K562 (cell line): ENCODE results near the gene LNX2. TPM values are rescaled to one million over a fixed set of nuclear protein-coding genes. Genes with fewer than 3 reads are reported as not detected.
A peak's percentile ranks its signal among the peaks of the same experiment; 100 is the strongest.

Experiments used
- ATAC-seq: fragments of 200-7000 bp; cut with Tn5 transposase; 3 replicates; pipeline ENCODE4 v1.9.1; 2020; ENCODE audit warnings: moderate library complexity
- BruUV-seq: library from RNA; stranded (reverse); fragments of 400-500 nt; replicated peaks from 2 replicates; lab custom pipeline; 2021; lab: Mats Ljungman, UMichigan
- CTCF ChIA-PET: fragments of 300-600 bp; formaldehyde crosslinking; extraction: SDS; loops from one replicate; lab custom pipeline; 2021; ENCODE audit warnings: low intra/inter-chr PET ratio; lab: Yijun Ruan, JAX
- POLR2A ChIA-PET: fragments of 300-600, 350-650 bp; sonication (Branson Sonifier 250); formaldehyde crosslinking; extraction: SDS; loops from one replicate; lab custom pipeline; 2021; ENCODE audit warnings: antibody characterized with exemption, inconsistent platforms; lab: Yijun Ruan, JAX
- DNase-seq, 4 experiments: peaks; one replicate each; pipeline versions ENCODE4 v3.0.0 to v3.0.0-alpha.2; 2011 to 2018; ENCODE audit warnings: low spot score in 3 of 4, mixed read lengths in 3 of 4; ENCODE audit errors: extremely low read depth in 1 of 4
- FAIRE-seq: peaks from 2 replicates; lab custom pipeline; 2011; peaks lifted over from hg19 to GRCh38; lab: Jason Lieb, UNC
- H2AFZ ChIP-seq: 2 replicates; pipeline ENCODE4 v1.6.0; 2011; ENCODE audit warnings: low read depth, low read length, control low read depth, inconsistent platforms
- H3K27ac ChIP-seq: fragments of 200-600 bp; 3 replicates; pipeline ENCODE4 v1.8.0; 2011; ENCODE audit warnings: low read depth, mild to moderate bottlenecking, control low read depth, inconsistent platforms, low read length, moderate library complexity, mixed read lengths; ENCODE audit errors: extremely low read depth
- H3K27me3 ChIP-seq, 2 experiments: fragments of 300-600 bp in 1 of 2; 2 replicates in 1 of 2; 3 replicates in 1 of 2; pipeline versions ENCODE4 v1.6.0 to v1.8.0; 2011; ENCODE audit warnings: inconsistent platforms in 2 of 2, low read length in 2 of 2, mild to moderate bottlenecking in 1 of 2, mixed read lengths in 1 of 2, moderate library complexity in 1 of 2; ENCODE audit not compliant: control insufficient read depth in 2 of 2, insufficient read depth in 2 of 2
- H3K36me3 ChIP-seq: fragments of 300-600 bp; 3 replicates; pipeline ENCODE4 v1.8.0; 2011; ENCODE audit warnings: mild to moderate bottlenecking, low read length, inconsistent platforms; ENCODE audit not compliant: control insufficient read depth, insufficient read depth
- H3K4me1 ChIP-seq, 2 experiments: fragments of 200-600 bp in 1 of 2; replicated peaks in 1 of 2; 2 replicates in 1 of 2; 3 replicates in 1 of 2; pipeline versions ENCODE4 v1.5.1 to v1.8.0; 2011; ENCODE audit warnings: inconsistent platforms in 2 of 2, low read length in 2 of 2, mild to moderate bottlenecking in 1 of 2, mixed read lengths in 1 of 2, moderate library complexity in 1 of 2; ENCODE audit not compliant: control insufficient read depth in 2 of 2, insufficient read depth in 2 of 2
- H3K4me2 ChIP-seq: 2 replicates; pipeline ENCODE4 v1.6.1; 2011; ENCODE audit warnings: low read length, control low read depth, inconsistent platforms, mixed read lengths; ENCODE audit not compliant: insufficient read depth
- H3K4me3 ChIP-seq: fragments of 200-600 bp; sonication (generic), shearing (Covaris generic); 2 replicates; pipeline ENCODE4 v1.5.1; 2016; ENCODE audit warnings: control low read depth, inconsistent platforms
- H3K79me2 ChIP-seq: fragments of 200-600 bp; 3 replicates; pipeline ENCODE4 v1.8.0; 2011; ENCODE audit warnings: low read length, inconsistent platforms; ENCODE audit not compliant: control insufficient read depth, insufficient read depth
- H3K9ac ChIP-seq, 2 experiments: 2 replicates each; pipeline versions ENCODE4 v1.6.0 to v1.6.1; 2011; ENCODE audit warnings: low read depth in 2 of 2, low read length in 2 of 2, control low read depth in 1 of 2, inconsistent platforms in 1 of 2, mild to moderate bottlenecking in 1 of 2, mixed read lengths in 1 of 2; ENCODE audit not compliant: insufficient read depth in 1 of 2
- H3K9me1 ChIP-seq: one replicate; pipeline ENCODE4 v1.6.0; 2011; ENCODE audit warnings: inconsistent platforms, mild to moderate bottlenecking, low read length, moderate library complexity; ENCODE audit not compliant: control insufficient read depth, insufficient read depth
- H3K9me3 ChIP-seq: replicated peaks from 2 replicates; pipeline ENCODE4 v1.5.1; 2011; ENCODE audit warnings: low read depth, low read length, inconsistent platforms; ENCODE audit not compliant: control insufficient read depth, insufficient read depth
- H4K20me1 ChIP-seq: replicated peaks from 2 replicates; pipeline ENCODE4 v1.6.1; 2011; ENCODE audit warnings: low read length, inconsistent platforms, mixed read lengths; ENCODE audit not compliant: control insufficient read depth, insufficient read depth
- CAMTA2 ChIP-seq: fragments of 250-450 bp; sonication (Bioruptor Pico); conservative IDR thresholded peaks from 2 replicates; pipeline ENCODE4 v1.5.1; 2022
- CTBP1 ChIP-seq: fragments of 450-650 bp; IDR thresholded peaks from 2 replicates; pipeline ENCODE4 v1.6.1; 2016; ENCODE audit warnings: borderline replicate concordance
- MAFF ChIP-seq: IDR thresholded peaks from 2 replicates; pipeline ENCODE4 v1.6.1; 2012; ENCODE audit warnings: low read length, improper control_type of control experiment
- NKRF ChIP-seq: fragments of 450-650 bp; IDR thresholded peaks from 2 replicates; pipeline ENCODE4 v1.6.1; 2016; ENCODE audit warnings: borderline replicate concordance
- PCBP2 ChIP-seq: fragments of 200-400 bp; formaldehyde crosslinking; IDR thresholded peaks from 2 replicates; pipeline ENCODE4 v1.6.1; 2018; ENCODE audit warnings: low read length, low read depth, mild to moderate bottlenecking, moderate library complexity; ENCODE audit not compliant: poor library complexity, severe bottlenecking
- SFPQ ChIP-seq: fragments of 200-400 bp; formaldehyde crosslinking; IDR thresholded peaks from 2 replicates; pipeline ENCODE4 v1.6.1; 2017; ENCODE audit warnings: mild to moderate bottlenecking, low read depth, low read length, moderate library complexity
- ZNF316 ChIP-seq: fragments of 450-650 bp; IDR thresholded peaks from 2 replicates; pipeline ENCODE4 v1.6.1; 2016
- WGBS: fragments of 100-300 bp; shearing (Covaris generic); methylation state at CpG from one replicate; pipeline ENCODE4 v1.1.6; 2016; ENCODE audit warnings: low coverage, mixed read lengths; ENCODE audit not compliant: insufficient coverage; ENCODE audit errors: missing lambda C conversion rate; 5-methylcytosine and 5-hydroxymethylcytosine counted together
- in situ Hi-C: fragments of 300-500 bp; cut with MboI; formaldehyde crosslinking; loops from 4 replicates; pipeline ENCODE4 v1.15.0; 2018; ENCODE audit warnings: inconsistent platforms, mixed read lengths
- intact Hi-C: fragments of 100-400 bp; cut with micrococcal nuclease; formaldehyde crosslinking; loops from 2 replicates; pipeline ENCODE4 v1.14.2; 2022
- polyA plus RNA-seq, 8 experiments: library from polyadenylated mRNA; depleted of rRNA in 4 of 8; stranded (reverse) in 5 of 8; unstranded in 3 of 8; fragments of >200 nt; fragmentation: Nextera tagmentation in 2 of 8; fragmentation: Illumina TruSeq in 1 of 8; extraction: Ambion mirVana in 2 of 8; extraction: Trizol in 1 of 8; gene quantifications; 2 replicates each; pipeline versions ENCODE4 v1.2.1 to v1.2.3, GENCODE V29; 2011 to 2014; ENCODE audit warnings: inconsistent platforms in 1 of 8, missing spikeins in 1 of 8
- total RNA-seq, 7 experiments: library from RNA; depleted of rRNA in 6 of 7; stranded (reverse); fragments of >200 nt in 6 of 7; fragmentation: Illumina TruSeq in 2 of 7; extraction: Trizol in 2 of 7; gene quantifications; 2 replicates each; pipeline versions ENCODE4 v1.2.1 to v1.2.3, GENCODE V29; 2011 to 2021; ENCODE audit warnings: low replicate concordance in 1 of 7

The LNX2 gene
- total and polyA plus RNA-seq, 9 of the 15 experiments (the other 6 are each of a cell fraction or from before 2014, with no cell fraction given): 1.5 to 5.5 (median 4.0) TPM

GRCh38 chr13:27565818-27566217, 54.5 kb downstream of the LNX2 start:
- Histone ChIP-seq H3K4me2 (no peak overlapping the region), H3K4me3 (no peak overlapping the region), H3K36me3 (peaks cover 22% of the 10 kb centered on the region; the same call in 1 of the 3 replicates), H3K4me1 (no peaks in the 10 kb centered on the region), H3K9me3 (no peaks in the 10 kb centered on the region), H4K20me1 (no peaks in the 10 kb centered on the region), H3K27me3 (no peaks in the 10 kb centered on the region), H3K27ac (no peak overlapping the region), H3K79me2 (no peaks in the 10 kb centered on the region), H3K9ac (no peak overlapping the region), H3K9me1 (no peaks in the 10 kb centered on the region), H2AFZ (no peak overlapping the region)
- ChIA-PET CTCF (no interaction called here), POLR2A (interaction anchor here (1.2 kb wide), 1 partner anchor 14 kb away, joined by 3 read pairs; no protein-coding TSS in a partner anchor)
- WGBS: 48% methylated on average over 3 of the region's 3 CpGs
- FAIRE-seq: no peak
- in situ Hi-C loops (no loop called here), intact Hi-C loops (no loop called here)
- BruUV-seq: no TSS peak
- TF ChIP-seq PCBP2 (no peak), CTBP1 (no peak), SFPQ (no peak), MAFF (0 out of 2 replicates have a peak, but pooled peaks have one; percentile 4), NKRF (no peak), CAMTA2 (no peak), ZNF316 (peak; percentile 31; the same call in 1 of the 2 replicates)
- DNase-seq: no peak
- no peak for ATAC-seq
